SU-DHL-6 (cell line): ENCODE data around the gene HSPBP1.

Experiments used
- H2AFZ ChIP-seq: fragments of 200-600 bp; sonication (generic); 2 replicates; pipeline ENCODE4 v1.6.1; 2014; ENCODE audit warnings: low read depth, mild to moderate bottlenecking, moderate library complexity, mixed read lengths, antibody characterized with exemption, low read length; ENCODE audit not compliant: severe bottlenecking
- H3F3A ChIP-seq: fragments of 200-600 bp; shearing (Covaris generic); 2 replicates; pipeline ENCODE4 v1.6.0; 2016; ENCODE audit warnings: antibody characterized with exemption, mild to moderate bottlenecking; ENCODE audit not compliant: insufficient read depth
- H3K27ac ChIP-seq: fragments of 200-600 bp; sonication (generic); 2 replicates; pipeline ENCODE4 v1.5.1; 2016; ENCODE audit warnings: low read depth, mild to moderate bottlenecking, low read length, moderate library complexity, mixed read lengths
- H3K27me3 ChIP-seq: fragments of 200-600 bp; sonication (generic), shearing (Covaris generic); 2 replicates; pipeline ENCODE4 v1.6.0; 2014; ENCODE audit warnings: mild to moderate bottlenecking, low read length
- H3K36me3 ChIP-seq: fragments of 200-600 bp; sonication (generic); 2 replicates; pipeline ENCODE4 v1.6.1; 2014; ENCODE audit warnings: mild to moderate bottlenecking, low read length, mixed read lengths
- H3K4me2 ChIP-seq: fragments of 300-600, 200-600 bp; shearing (Covaris generic), sonication (generic); 2 replicates; pipeline ENCODE4 v1.6.0; 2014; ENCODE audit warnings: low read length, low read depth, mild to moderate bottlenecking; ENCODE audit not compliant: poor library complexity, severe bottlenecking
- H3K4me3 ChIP-seq: fragments of 200-600 bp; sonication (generic); 2 replicates; pipeline ENCODE4 v1.5.1; 2014; ENCODE audit warnings: antibody characterized with exemption, low read length, mild to moderate bottlenecking, mixed read lengths; ENCODE audit not compliant: insufficient read depth, poor library complexity, severe bottlenecking
- H3K79me2 ChIP-seq: fragments of 200-600 bp; sonication (generic); 2 replicates; pipeline ENCODE4 v1.6.1; 2014; ENCODE audit warnings: mild to moderate bottlenecking, low read length, moderate library complexity; ENCODE audit not compliant: insufficient read depth
- H3K9ac ChIP-seq: fragments of 200-600 bp; sonication (generic); 2 replicates; pipeline ENCODE4 v1.7.0; 2014; ENCODE audit warnings: mild to moderate bottlenecking, low read length
- H3K9me2 ChIP-seq: fragments of 200-600 bp; sonication (generic); replicated peaks from 2 replicates; pipeline ENCODE4 v1.6.1; 2014; ENCODE audit warnings: low read length; ENCODE audit not compliant: insufficient read depth
- H3K9me3 ChIP-seq: fragments of 200-600 bp; sonication (generic); 2 replicates; pipeline ENCODE4 v1.6.1; 2014; ENCODE audit warnings: low read length, mixed read lengths; ENCODE audit not compliant: insufficient read depth
- H4K20me1 ChIP-seq: fragments of 200-600 bp; sonication (generic); 2 replicates; pipeline ENCODE4 v1.6.1; 2014; ENCODE audit warnings: low read depth, mild to moderate bottlenecking, antibody characterized with exemption, low read length, moderate library complexity, mixed read lengths
- CTCF ChIP-seq: fragments of 200-600 bp; sonication (generic); IDR thresholded peaks from one replicate; pipeline ENCODE4 v1.5.1; 2017; ENCODE audit warnings: antibody characterized with exemption, mild to moderate bottlenecking, low read length, moderate library complexity; ENCODE audit not compliant: insufficient read depth, poor library complexity, severe bottlenecking
- EZH2phosphoT487 ChIP-seq: fragments of 200-600 bp; sonication (generic), shearing (Covaris generic); conservative IDR thresholded peaks from 2 replicates; pipeline ENCODE4 v1.6.1; 2018; ENCODE audit warnings: mild to moderate bottlenecking, antibody characterized with exemption, low read length, moderate library complexity, mixed read lengths

Gene HSPBP1

GRCh38 chr19:55324662-55325061, 44.8 kb upstream of the HSPBP1 start:
- H3K27me3 ChIP-seq: no peaks in the 10 kb centered on the region
- H3K4me2 ChIP-seq: no peak overlapping the region
- H3K36me3 ChIP-seq: no peaks in the 10 kb centered on the region
- no peaks in the 10 kb centered on the region for H4K20me1 ChIP-seq
- no peaks in the 10 kb centered on the region for H3K9me2 ChIP-seq
- H3F3A ChIP-seq: no peaks in the 10 kb centered on the region
- H3K9me3 ChIP-seq: no peaks in the 10 kb centered on the region
- no peak overlapping the region for H2AFZ ChIP-seq
- H3K79me2 ChIP-seq: no peaks in the 10 kb centered on the region
- no peak overlapping the region for H3K27ac ChIP-seq
- TF ChIP-seq CTCF (no peak), EZH2phosphoT487 (no peak)
- no peak overlapping the region for H3K4me3 ChIP-seq
- H3K9ac ChIP-seq: no peak overlapping the region

GRCh38 chr19:55322204-55322885, 42.4 kb upstream of the HSPBP1 start:
- TF ChIP-seq EZH2phosphoT487: no peak
- no peak for TF ChIP-seq CTCF
- Histone ChIP-seq H3F3A (no peaks in the 10 kb centered on the region), H3K36me3 (no peaks in the 10 kb centered on the region), H3K79me2 (no peaks in the 10 kb centered on the region), H3K9ac (no peak overlapping the region), H3K9me3 (no peaks in the 10 kb centered on the region), H3K27me3 (no peaks in the 10 kb centered on the region), H3K9me2 (no peaks in the 10 kb centered on the region), H3K27ac (no peak overlapping the region), H4K20me1 (no peaks in the 10 kb centered on the region), H2AFZ (no peak overlapping the region), H3K4me3 (no peak overlapping the region), H3K4me2 (no peak overlapping the region)

- Histone ChIP-seq H2AFZ (no peak overlapping the region), H3K36me3 (no peaks in the 10 kb centered on the region), H3K27me3 (no peaks in the 10 kb centered on the region), H3K9ac (no peak overlapping the region), H3K4me2 (no peak overlapping the region), H3K27ac (no peak overlapping the region), H4K20me1 (no peaks in the 10 kb centered on the region), H3K79me2 (no peaks in the 10 kb centered on the region), H3F3A (no peaks in the 10 kb centered on the region), H3K4me3 (no peak overlapping the region), H3K9me2 (no peaks in the 10 kb centered on the region), H3K9me3 (no peaks in the 10 kb centered on the region)
- TF ChIP-seq EZH2phosphoT487: no peak
- no peak for TF ChIP-seq CTCF
Measured at GRCh38 chr19:55321466-55322137, 41.7 kb upstream of the HSPBP1 start.
